H1 (cell line): Measurements from ENCODE around the gene HEATR9.

Source experiments
- POLR2A ChIP-seq, 2 experiments: IDR thresholded peaks; 1 replicate in 1 of 2; 2 replicates in 1 of 2; pipeline ENCODE4 v1.6.1; 2011; ENCODE audit warnings: low read depth in 2 of 2, low read length in 2 of 2, mild to moderate bottlenecking in 2 of 2; ENCODE audit errors: control extremely low read depth in 1 of 2
- TF ChIP-seq, protein P1 (sequence below), 3 experiments: IDR thresholded peaks; 1 replicate in 2 of 3; 2 replicates in 1 of 3; pipeline versions ENCODE4 v1.5.1 to v1.6.1; 2011; ENCODE audit warnings: low read length in 3 of 3, mild to moderate bottlenecking in 3 of 3, inconsistent platforms in 2 of 3, low read depth in 1 of 3, moderate library complexity in 1 of 3; ENCODE audit not compliant: insufficient read depth in 1 of 3; ENCODE audit errors: control extremely low read depth in 1 of 3

DNA sequence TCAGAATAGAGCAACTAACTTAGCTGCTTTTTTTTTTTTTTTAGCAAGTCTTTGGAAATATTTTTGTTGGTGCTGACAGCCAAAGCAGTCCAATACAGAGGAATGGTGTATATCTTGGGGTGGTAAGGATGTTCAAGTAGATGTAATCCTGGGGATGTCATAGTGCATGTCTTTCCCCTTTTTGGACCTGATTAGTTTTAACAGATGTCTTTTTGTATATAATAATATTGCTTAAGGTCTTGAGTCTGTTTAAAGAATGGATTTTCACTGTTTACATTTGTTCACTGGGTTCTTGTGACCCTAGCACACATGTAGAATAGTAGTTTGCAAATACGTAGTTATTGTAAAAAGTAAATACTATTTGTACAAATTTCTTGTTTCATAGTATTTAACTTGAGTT is 51.5 kb downstream of the HEATR9 start:
- TF ChIP-seq, protein P1, sequence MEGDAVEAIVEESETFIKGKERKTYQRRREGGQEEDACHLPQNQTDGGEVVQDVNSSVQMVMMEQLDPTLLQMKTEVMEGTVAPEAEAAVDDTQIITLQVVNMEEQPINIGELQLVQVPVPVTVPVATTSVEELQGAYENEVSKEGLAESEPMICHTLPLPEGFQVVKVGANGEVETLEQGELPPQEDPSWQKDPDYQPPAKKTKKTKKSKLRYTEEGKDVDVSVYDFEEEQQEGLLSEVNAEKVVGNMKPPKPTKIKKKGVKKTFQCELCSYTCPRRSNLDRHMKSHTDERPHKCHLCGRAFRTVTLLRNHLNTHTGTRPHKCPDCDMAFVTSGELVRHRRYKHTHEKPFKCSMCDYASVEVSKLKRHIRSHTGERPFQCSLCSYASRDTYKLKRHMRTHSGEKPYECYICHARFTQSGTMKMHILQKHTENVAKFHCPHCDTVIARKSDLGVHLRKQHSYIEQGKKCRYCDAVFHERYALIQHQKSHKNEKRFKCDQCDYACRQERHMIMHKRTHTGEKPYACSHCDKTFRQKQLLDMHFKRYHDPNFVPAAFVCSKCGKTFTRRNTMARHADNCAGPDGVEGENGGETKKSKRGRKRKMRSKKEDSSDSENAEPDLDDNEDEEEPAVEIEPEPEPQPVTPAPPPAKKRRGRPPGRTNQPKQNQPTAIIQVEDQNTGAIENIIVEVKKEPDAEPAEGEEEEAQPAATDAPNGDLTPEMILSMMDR (IDR thresholded peaks at IDR 0.05; ENCODE audit: control extremely low read depth in 1 of 3, insufficient read depth in 1 of 3, low read depth in 1 of 3, low read length in 3 of 3) = no peak
- no peak for TF ChIP-seq POLR2A (IDR thresholded peaks at IDR 0.05; ENCODE audit: control extremely low read depth in 1 of 2, low read depth in 2 of 2, low read length in 2 of 2)
